ENCODE data around the gene NUDT4.
A peak's percentile ranks its signal among the peaks of the same experiment; 100 is the strongest.
"Not testable (repeated sequence)": the region's sequence is repeated elsewhere in the genome, so short reads cannot be mapped to it uniquely, and the experiment has no call there.

Gene NUDT4

GRCh38 chr12:93432031-93432430, 54.3 kb downstream of the NUDT4 start:
- not testable (repeated sequence) for DNase-seq

GRCh38 chr12:93434256-93434865, 56.6 kb downstream of the NUDT4 start:
- DNase-seq: no peak

- no peak for DNase-seq
Measured at GRCh38 chr12:93438266-93439050, 60.7 kb downstream of the NUDT4 start.

GRCh38 chr12:93440043-93440835, 62.5 kb downstream of the NUDT4 start:
- no peak for DNase-seq

- DNase-seq: no peak
Measured at GRCh38 chr12:93441081-93441616, 63.4 kb downstream of the NUDT4 start.

- peak; percentile 85 for DNase-seq
Measured at GRCh38 chr12:93441617-93442410, 64.1 kb downstream of the NUDT4 start, which contains the start of gene UBE2N. TSS of gene UBE2N (minus strand) at chr12:93441947. CDS start at chr12:93441884, 63 bp downstream.

- DNase-seq: no peak
Measured at GRCh38 chr12:93442411-93443340, 65.0 kb downstream of the NUDT4 start.

GRCh38 chr12:93443576-93443975, 65.9 kb downstream of the NUDT4 start:
- DNase-seq: no peak

- no peak for DNase-seq
Measured at GRCh38 chr12:93447555-93448290, 70.0 kb downstream of the NUDT4 start.

GRCh38 chr12:93448796-93449195, 71.1 kb downstream of the NUDT4 start:
- DNase-seq: no peak

GRCh38 chr12:93449277-93449676, 71.6 kb downstream of the NUDT4 start:
- no peak for DNase-seq

- no peak for DNase-seq
Measured at GRCh38 chr12:93451423-93452158, 73.9 kb downstream of the NUDT4 start.

GRCh38 chr12:93453633-93454032, 75.9 kb downstream of the NUDT4 start:
- DNase-seq: no peak

- no peak for DNase-seq
Measured at GRCh38 chr12:93456077-93456476, 78.4 kb downstream of the NUDT4 start.

Measured in NCI-H1694 treated with DMSO at 0.1 percent for 48 hours (cell line).